OCI-LY7 (cell line): Measurements from ENCODE around the gene HOXA7.

ENCODE experiments used
- CTCF ChIP-seq: fragments of 200-600 bp; sonication (generic); conservative IDR thresholded peaks from 2 replicates; pipeline ENCODE4 v1.5.1; 2014; ENCODE audit warnings: mild to moderate bottlenecking, antibody characterized with exemption, low read length, moderate library complexity, mixed read lengths
- EZH2phosphoT487 ChIP-seq: fragments of 200-600 bp; sonication (generic); IDR thresholded peaks from 2 replicates; pipeline ENCODE4 v1.6.1; 2018; ENCODE audit warnings: low read depth, borderline replicate concordance, mild to moderate bottlenecking, mixed run types, antibody characterized with exemption, low read length, moderate library complexity, mixed read lengths

GRCh38 chr7:27189295-27189996 is 33.0 kb upstream of the HOXA7 start:
- TF ChIP-seq CTCF (no peak), EZH2phosphoT487 (no peak)
